Limb (tissue), 2 donors: Measurements from ENCODE around the gene ST7.

Experiments used
- DNase-seq, 2 donors: peaks; one replicate each; pipeline ENCODE4 v3.0.0-alpha.2; 2016; ENCODE audit errors: extremely low spot score in 2 of 2

The ST7 gene

GRCh38 chr7:117153016-117153545 is 199.8 kb downstream of the ST7 start:
- no peak for DNase-seq

GRCh38 chr7:117154721-117155120 is 201.4 kb downstream of the ST7 start:
- DNase-seq, result no peak

GRCh38 chr7:117155694-117156093 is 202.4 kb downstream of the ST7 start:
- DNase-seq, result no peak

- DNase-seq, result peak in 1 of 2 donors; percentile 35
These were observed 204.2 kb downstream of the ST7 start for GRCh38 chr7:117157241-117158209.

GRCh38 chr7:117158941-117159697 is 205.8 kb downstream of the ST7 start:
- no peak for DNase-seq

GRCh38 chr7:117163101-117163500 is 209.8 kb downstream of the ST7 start:
- no peak for DNase-seq

GRCh38 chr7:117164620-117165019 is 211.3 kb downstream of the ST7 start:
- DNase-seq, result no peak

- no peak for DNase-seq
These were observed 212.4 kb downstream of the ST7 start for GRCh38 chr7:117165656-117166055.

- DNase-seq, result no peak
These were observed 216.6 kb downstream of the ST7 start for GRCh38 chr7:117169907-117170306.

- no peak for DNase-seq
These were observed 217.8 kb downstream of the ST7 start for GRCh38 chr7:117171106-117171505.

- no peak for DNase-seq
These were observed 219.0 kb downstream of the ST7 start for GRCh38 chr7:117172283-117172682.

- DNase-seq, result peak in 1 of 2 donors; percentile 34
These were observed 219.9 kb downstream of the ST7 start for GRCh38 chr7:117173035-117173770.

GRCh38 chr7:117176206-117176605 is 222.9 kb downstream of the ST7 start:
- no peak for DNase-seq

- DNase-seq, result no peak
These were observed 225.3 kb downstream of the ST7 start for GRCh38 chr7:117178600-117178999.

GRCh38 chr7:117179701-117180100 is 226.4 kb downstream of the ST7 start:
- no peak for DNase-seq

GRCh38 chr7:117183729-117184128 is 230.4 kb downstream of the ST7 start:
- DNase-seq, result no peak

GRCh38 chr7:117184367-117184766 is 231.1 kb downstream of the ST7 start:
- DNase-seq, result no peak

GRCh38 chr7:117185124-117185523 is 231.8 kb downstream of the ST7 start:
- no peak for DNase-seq

- DNase-seq, result no peak
These were observed 233.1 kb downstream of the ST7 start for GRCh38 chr7:117186218-117187010.

- no peak for DNase-seq
These were observed 235.1 kb downstream of the ST7 start for GRCh38 chr7:117188376-117188775.
